PC-3 (cell line): Measurements from ENCODE around the gene SHCBP1L. TPM values are rescaled to one million over a fixed set of nuclear protein-coding genes. Genes with fewer than 3 reads are reported as not detected.
"Not testable (repeated sequence)": the region's sequence is repeated elsewhere in the genome, so short reads cannot be mapped to it uniquely, and the experiment has no call there.

Experiments
- ATAC-seq: fragments of 200-7000 bp; cut with Tn5 transposase; 2 replicates; pipeline ENCODE4 v1.9.1; 2020; ENCODE audit warnings: mild to moderate bottlenecking, moderate library complexity
- BruUV-seq: library from RNA; stranded (reverse); fragments of 400-500 nt; replicated peaks from 2 replicates; lab custom pipeline; 2021; lab: Mats Ljungman, UMichigan
- CTCF ChIA-PET: fragments of 300-600 bp; sonication (Branson Sonifier 250); formaldehyde crosslinking; loops from one replicate; lab custom pipeline; 2022; ENCODE audit warnings: antibody characterized with exemption; lab: Charles Lee
- POLR2A ChIA-PET: fragments of 300-600 bp; sonication (Branson Sonifier 250); formaldehyde crosslinking; loops from one replicate; lab custom pipeline; 2022; ENCODE audit warnings: antibody characterized with exemption; ENCODE audit not compliant: unreplicated experiment; lab: Charles Lee
- DNase-seq: peaks from one replicate; pipeline ENCODE4 v3.0.0-alpha.2; 2015
- H2AFZ ChIP-seq: fragments of 300-600 bp; sonication (generic); 2 replicates; pipeline ENCODE4 v1.6.0; 2016; ENCODE audit warnings: antibody characterized with exemption, low read length
- H3F3A ChIP-seq: fragments of 300-600 bp; sonication (generic); one replicate; pipeline ENCODE4 v1.6.0; 2017; ENCODE audit warnings: antibody characterized with exemption, low read length, control low read depth, mild to moderate bottlenecking; ENCODE audit not compliant: unreplicated experiment
- H3K27ac ChIP-seq: fragments of 300-600 bp; sonication (generic); 2 replicates; pipeline ENCODE4 v1.5.1; 2016; ENCODE audit warnings: mild to moderate bottlenecking, low read length
- H3K27me3 ChIP-seq: fragments of 300-600 bp; sonication (generic); 2 replicates; pipeline ENCODE4 v1.6.1; 2016; ENCODE audit warnings: low read length, mixed read lengths
- H3K36me3 ChIP-seq: fragments of 300-600 bp; sonication (generic); 2 replicates; pipeline ENCODE4 v1.6.1; 2016; ENCODE audit warnings: low read depth, mixed run types, low read length, mixed read lengths
- H3K4me1 ChIP-seq: fragments of 300-600 bp; sonication (generic); 2 replicates; pipeline ENCODE4 v1.5.1; 2016; ENCODE audit warnings: low read length; ENCODE audit not compliant: insufficient read depth
- H3K4me2 ChIP-seq: fragments of 300-600 bp; sonication (generic); 2 replicates; pipeline ENCODE4 v1.6.0; 2016; ENCODE audit warnings: low read length
- H3K4me3 ChIP-seq: fragments of 300-600 bp; sonication (generic); 2 replicates; pipeline ENCODE4 v1.5.1; 2016; ENCODE audit warnings: mild to moderate bottlenecking, low read length, mixed read lengths
- H3K79me2 ChIP-seq: fragments of 300-600 bp; sonication (generic); 2 replicates; pipeline ENCODE4 v1.6.1; 2017; ENCODE audit warnings: low read length, mixed read lengths
- H3K9ac ChIP-seq: fragments of 300-600 bp; sonication (generic); 2 replicates; pipeline ENCODE4 v1.6.0; 2016; ENCODE audit warnings: mild to moderate bottlenecking, low read length
- H3K9me2 ChIP-seq: fragments of 300-600 bp; sonication (generic); replicated peaks from 2 replicates; pipeline ENCODE4 v1.6.1; 2016; ENCODE audit warnings: mixed run types, low read length, mixed read lengths
- H3K9me3 ChIP-seq: fragments of 300-600 bp; sonication (generic); 2 replicates; pipeline ENCODE4 v1.6.1; 2016; ENCODE audit warnings: low read length, mixed read lengths
- H4K20me1 ChIP-seq: fragments of 300-600 bp; sonication (generic); 2 replicates; pipeline ENCODE4 v1.6.1; 2016; ENCODE audit warnings: low read length, mixed read lengths
- CTCF ChIP-seq: fragments of 300-600 bp; sonication (generic); conservative IDR thresholded peaks from 2 replicates; pipeline ENCODE4 v1.5.1; 2017; ENCODE audit warnings: antibody characterized with exemption, low read depth, mild to moderate bottlenecking, low read length
- EZH2 ChIP-seq: fragments of 300-600 bp; sonication (generic); IDR thresholded peaks from one replicate; pipeline ENCODE4 v1.6.1; 2017; ENCODE audit warnings: antibody characterized with exemption, mild to moderate bottlenecking, low read length; ENCODE audit not compliant: unreplicated experiment
- EZH2phosphoT487 ChIP-seq: fragments of 300-600 bp; sonication (generic); IDR thresholded peaks from 2 replicates; pipeline ENCODE4 v1.6.1; 2018; ENCODE audit warnings: mild to moderate bottlenecking, antibody characterized with exemption, low read length, borderline replicate concordance
- intact Hi-C: fragments of 100-400 bp; cut with micrococcal nuclease; formaldehyde crosslinking; loops from 2 replicates; pipeline ENCODE4 v1.9.0; 2023
- total RNA-seq: library from RNA; depleted of rRNA; stranded (reverse); fragments of >200 nt; gene quantifications from 2 replicates; pipeline ENCODE4 v1.2.3, GENCODE V29; 2014

SHCBP1L gene
- total RNA-seq, 1 experiment from 2014 or later, result not detected

GRCh38 chr1:182953826-182954225 lies 860 bp upstream of the SHCBP1L start:
- no peak overlapping the region for H3K4me3 ChIP-seq
- ATAC-seq (no peak), DNase-seq (no peak)
- intact Hi-C loops, result no loop called here
- H4K20me1 ChIP-seq, result no peaks in the 10 kb centered on the region
- no peaks in the 10 kb centered on the region for H3K9me2 ChIP-seq
- peaks cover 6% of the 10 kb centered on the region; the same call in 1 of the 2 replicates for H3K4me1 ChIP-seq
- ChIA-PET CTCF (no interaction called here), POLR2A (no interaction called here)
- H3K27ac ChIP-seq, result no peak overlapping the region
- no peak overlapping the region for H2AFZ ChIP-seq
- no peak for TF ChIP-seq EZH2phosphoT487
- no peak for TF ChIP-seq CTCF
- no peak for TF ChIP-seq EZH2
- H3K9me3 ChIP-seq, result no peaks in the 10 kb centered on the region
- no peaks in the 10 kb centered on the region for H3K79me2 ChIP-seq
- H3K9ac ChIP-seq, result no peak overlapping the region
- no peaks in the 10 kb centered on the region for H3F3A ChIP-seq
- H3K36me3 ChIP-seq, result no peaks in the 10 kb centered on the region
- H3K27me3 ChIP-seq, result no peaks in the 10 kb centered on the region
- no peak overlapping the region for H3K4me2 ChIP-seq
- no TSS peak for BruUV-seq

- H4K20me1 ChIP-seq, DNase-seq, H3K79me2 ChIP-seq, intact Hi-C loops, H3K4me1 ChIP-seq, H3K4me2 ChIP-seq, H3K9ac ChIP-seq, BruUV-seq, POLR2A ChIA-PET, H3K4me3 ChIP-seq, H3K36me3 ChIP-seq, H3F3A ChIP-seq, H3K27me3 ChIP-seq, H3K9me3 ChIP-seq, CTCF ChIA-PET, ATAC-seq, H3K27ac ChIP-seq, H3K9me2 ChIP-seq, H2AFZ ChIP-seq: not testable (repeated sequence)
Observed at GRCh38 chr1:182943336-182943735, 9.6 kb downstream of the SHCBP1L start.

GRCh38 chr1:182942145-182942544 lies 10.8 kb downstream of the SHCBP1L start:
- H2AFZ ChIP-seq, POLR2A ChIA-PET, H3K9me2 ChIP-seq, H3K27me3 ChIP-seq, H4K20me1 ChIP-seq, H3K36me3 ChIP-seq, H3K79me2 ChIP-seq, DNase-seq, CTCF ChIA-PET, H3F3A ChIP-seq, H3K27ac ChIP-seq, H3K9ac ChIP-seq, H3K4me2 ChIP-seq, intact Hi-C loops, H3K9me3 ChIP-seq, H3K4me1 ChIP-seq, ATAC-seq, H3K4me3 ChIP-seq, BruUV-seq: not testable (repeated sequence)

GRCh38 chr1:182939413-182939812 lies 13.6 kb downstream of the SHCBP1L start:
- Histone ChIP-seq H3K9me3 (no peaks in the 10 kb centered on the region), H3F3A (no peaks in the 10 kb centered on the region), H4K20me1 (no peaks in the 10 kb centered on the region), H3K36me3 (no peaks in the 10 kb centered on the region), H3K27me3 (no peaks in the 10 kb centered on the region), H3K4me3 (no peak overlapping the region), H3K9me2 (no peaks in the 10 kb centered on the region), H3K27ac (no peak overlapping the region), H3K4me2 (no peak overlapping the region), H3K79me2 (no peaks in the 10 kb centered on the region), H3K4me1 (no peaks in the 10 kb centered on the region), H2AFZ (no peak overlapping the region), H3K9ac (no peak overlapping the region)
- DNase-seq, result no peak
- ATAC-seq, result no peak
- no TSS peak for BruUV-seq
- no peak for TF ChIP-seq EZH2
- TF ChIP-seq EZH2phosphoT487, result no peak
- TF ChIP-seq CTCF, result no peak
- POLR2A ChIA-PET, result no interaction called here
- intact Hi-C loops, result no loop called here
- CTCF ChIA-PET, result no interaction called here
